Progenitor cell of endocrine pancreas (in vitro differentiated cells): ENCODE results near the gene ADAMTSL2. TPM values are rescaled to one million over a fixed set of nuclear protein-coding genes. Genes with fewer than 3 reads are reported as not detected.
A peak's percentile ranks its signal among the peaks of the same experiment; 100 is the strongest.

Source experiments
- DNase-seq: peaks from one replicate; pipeline ENCODE4 v3.0.0; 2021; ENCODE audit warnings: low spot score; ENCODE audit not compliant: unreplicated experiment
- H3K27ac Mint-ChIP-seq: 2 replicates; pipeline ENCODE4 v1.8.0; 2021; ENCODE audit warnings: mild to moderate bottlenecking, moderate library complexity, mixed read lengths
- H3K27me3 Mint-ChIP-seq: 2 replicates; pipeline ENCODE4 v1.8.0; 2021; ENCODE audit warnings: mixed read lengths
- H3K36me3 Mint-ChIP-seq: 2 replicates; pipeline ENCODE4 v1.8.0; 2022; ENCODE audit warnings: mixed read lengths; ENCODE audit not compliant: insufficient read depth
- H3K4me1 Mint-ChIP-seq: 2 replicates; pipeline ENCODE4 v1.8.0; 2021; ENCODE audit warnings: low read depth, mixed read lengths
- H3K4me3 Mint-ChIP-seq: 2 replicates; pipeline ENCODE4 v1.8.0; 2021; ENCODE audit warnings: low read depth, mild to moderate bottlenecking, moderate library complexity, mixed read lengths
- H3K9me3 Mint-ChIP-seq: 2 replicates; pipeline ENCODE4 v1.8.0; 2021; ENCODE audit warnings: low read depth, mixed read lengths
- total RNA-seq: library from RNA; stranded (reverse); gene quantifications from 2 replicates; pipeline ENCODE4 v1.2.1, GENCODE V29; 2021
- TF ChIP-seq, protein P1 (sequence below): fragments of 200-600 bp; sonication (generic); IDR thresholded peaks from one replicate; pipeline ENCODE4 v1.5.0; 2021; ENCODE audit warnings: antibody characterized with exemption, mild to moderate bottlenecking; ENCODE audit not compliant: unreplicated experiment

ADAMTSL2 gene
- total RNA-seq, 1 donor from 2014 or later, result 0.14 TPM

DNA sequence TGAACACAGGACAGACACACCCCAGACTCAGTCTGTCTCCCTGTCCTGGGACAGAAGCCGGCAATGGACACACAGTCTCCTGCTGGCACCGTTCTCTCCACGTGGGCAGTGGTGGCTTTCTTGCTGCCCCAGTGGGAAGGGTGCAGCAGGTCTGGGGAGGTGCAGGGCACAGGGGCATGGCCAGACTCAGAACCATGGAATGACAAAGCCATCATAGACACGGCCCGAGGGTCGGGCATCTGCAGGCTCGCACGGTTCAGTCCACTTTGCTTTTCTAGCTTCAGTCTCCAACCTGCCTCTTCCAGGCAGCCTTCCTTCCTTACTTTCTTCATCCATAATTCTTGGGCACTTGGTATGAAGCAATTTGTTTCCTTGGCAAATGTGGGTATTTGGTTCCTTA, 26.5 kb upstream of the ADAMTSL2 start:
- peaks cover 13% of the 10 kb centered on the region for H3K27me3 Mint-ChIP-seq
- no peaks in the 10 kb centered on the region for H3K36me3 Mint-ChIP-seq
- H3K27ac Mint-ChIP-seq, result no peak overlapping the region
- H3K4me1 Mint-ChIP-seq, result peaks cover 8% of the 10 kb centered on the region
- TF ChIP-seq, protein P1, sequence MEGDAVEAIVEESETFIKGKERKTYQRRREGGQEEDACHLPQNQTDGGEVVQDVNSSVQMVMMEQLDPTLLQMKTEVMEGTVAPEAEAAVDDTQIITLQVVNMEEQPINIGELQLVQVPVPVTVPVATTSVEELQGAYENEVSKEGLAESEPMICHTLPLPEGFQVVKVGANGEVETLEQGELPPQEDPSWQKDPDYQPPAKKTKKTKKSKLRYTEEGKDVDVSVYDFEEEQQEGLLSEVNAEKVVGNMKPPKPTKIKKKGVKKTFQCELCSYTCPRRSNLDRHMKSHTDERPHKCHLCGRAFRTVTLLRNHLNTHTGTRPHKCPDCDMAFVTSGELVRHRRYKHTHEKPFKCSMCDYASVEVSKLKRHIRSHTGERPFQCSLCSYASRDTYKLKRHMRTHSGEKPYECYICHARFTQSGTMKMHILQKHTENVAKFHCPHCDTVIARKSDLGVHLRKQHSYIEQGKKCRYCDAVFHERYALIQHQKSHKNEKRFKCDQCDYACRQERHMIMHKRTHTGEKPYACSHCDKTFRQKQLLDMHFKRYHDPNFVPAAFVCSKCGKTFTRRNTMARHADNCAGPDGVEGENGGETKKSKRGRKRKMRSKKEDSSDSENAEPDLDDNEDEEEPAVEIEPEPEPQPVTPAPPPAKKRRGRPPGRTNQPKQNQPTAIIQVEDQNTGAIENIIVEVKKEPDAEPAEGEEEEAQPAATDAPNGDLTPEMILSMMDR, result no peak
- DNase-seq, result no peak
- no peaks in the 10 kb centered on the region for H3K9me3 Mint-ChIP-seq
- H3K4me3 Mint-ChIP-seq, result no peak overlapping the region

DNA sequence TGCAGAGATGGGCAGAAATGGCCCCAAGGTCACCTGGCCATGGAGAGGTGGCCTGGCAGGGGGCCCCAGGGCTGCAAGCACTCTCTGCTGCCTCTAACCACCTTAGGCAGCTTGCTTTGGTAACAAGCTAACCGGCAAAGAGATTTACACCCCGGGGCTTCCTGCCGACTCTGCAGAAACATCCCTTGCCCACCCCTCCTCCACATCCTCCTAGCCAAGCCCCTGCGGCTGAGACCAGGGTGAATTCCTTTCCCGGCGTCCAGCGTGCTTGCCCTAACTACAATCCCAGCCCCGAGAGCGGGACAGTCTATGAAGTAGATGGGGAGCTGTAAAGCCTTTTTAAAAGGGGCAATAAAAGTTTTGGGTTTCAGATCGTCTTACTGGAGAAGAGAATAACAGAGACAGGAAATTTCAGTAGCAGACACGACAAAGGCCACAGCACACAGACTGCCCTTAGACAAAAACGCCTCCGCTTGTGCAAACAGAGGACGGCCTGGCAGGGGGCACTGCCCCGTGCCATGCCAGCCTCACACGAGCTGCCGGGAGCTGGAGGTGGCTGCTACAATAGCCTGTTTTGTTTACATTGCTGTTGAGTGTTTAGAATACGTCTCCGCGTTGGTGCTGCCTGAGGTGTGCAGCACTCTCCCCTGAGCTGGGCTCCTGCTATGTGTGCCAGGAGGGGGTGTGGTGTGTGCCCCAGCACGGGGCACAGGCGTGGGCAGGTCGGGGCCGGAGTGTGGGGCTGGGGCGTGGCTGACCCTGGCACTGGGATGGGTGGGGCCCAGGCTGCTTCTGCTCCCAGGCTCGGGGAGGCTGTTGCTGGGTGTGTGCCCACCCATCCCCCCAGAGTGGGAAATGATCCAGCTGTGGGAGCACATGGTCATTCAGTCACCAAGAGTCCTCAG, 25.1 kb upstream of the ADAMTSL2 start:
- no peaks in the 10 kb centered on the region for H3K9me3 Mint-ChIP-seq
- H3K27ac Mint-ChIP-seq, result peak overlapping the region; percentile 16
- H3K27me3 Mint-ChIP-seq, result peaks cover 13% of the 10 kb centered on the region
- H3K4me1 Mint-ChIP-seq, result peaks cover 8% of the 10 kb centered on the region
- H3K36me3 Mint-ChIP-seq, result no peaks in the 10 kb centered on the region
- DNase-seq, result no peak
- TF ChIP-seq, protein P1, result no peak
- H3K4me3 Mint-ChIP-seq, result no peak overlapping the region

GRCh38 chr9:133510926-133511505, 23.5 kb upstream of the ADAMTSL2 start:
- no peak overlapping the region for H3K4me3 Mint-ChIP-seq
- no peaks in the 10 kb centered on the region for H3K36me3 Mint-ChIP-seq
- no peaks in the 10 kb centered on the region for H3K9me3 Mint-ChIP-seq
- H3K27me3 Mint-ChIP-seq, result peaks cover 16% of the 10 kb centered on the region
- TF ChIP-seq, protein P1, result no peak
- DNase-seq, result no peak
- peaks cover 8% of the 10 kb centered on the region for H3K4me1 Mint-ChIP-seq
- no peak overlapping the region for H3K27ac Mint-ChIP-seq

DNA sequence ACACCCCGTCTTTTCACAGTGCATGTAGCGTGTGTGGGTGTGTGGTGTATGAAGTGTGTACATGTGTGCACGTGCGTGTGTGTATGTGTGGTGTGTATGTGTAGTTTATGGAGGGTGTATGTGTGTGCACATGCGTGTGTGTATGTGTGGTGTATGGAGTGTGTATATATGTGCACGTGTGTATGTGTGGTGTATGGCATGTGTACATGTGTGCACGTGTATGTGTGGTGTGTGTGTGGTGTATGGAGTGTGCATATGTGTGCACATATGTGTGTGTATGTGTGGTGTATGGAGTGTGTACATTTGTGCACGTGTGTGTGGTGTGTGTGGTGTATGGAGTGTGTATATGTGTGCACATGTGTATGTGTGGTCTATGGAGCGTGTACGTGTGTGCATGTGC, 22.9 kb upstream of the ADAMTSL2 start:
- H3K27ac Mint-ChIP-seq, result no peak overlapping the region
- peaks cover 16% of the 10 kb centered on the region for H3K27me3 Mint-ChIP-seq
- H3K36me3 Mint-ChIP-seq, result no peaks in the 10 kb centered on the region
- H3K9me3 Mint-ChIP-seq, result no peaks in the 10 kb centered on the region
- DNase-seq, result no peak
- no peak overlapping the region for H3K4me3 Mint-ChIP-seq
- peaks cover 8% of the 10 kb centered on the region for H3K4me1 Mint-ChIP-seq
- TF ChIP-seq, protein P1, result no peak

GRCh38 chr9:133512253-133513213, 22.0 kb upstream of the ADAMTSL2 start:
- H3K4me1 Mint-ChIP-seq, result peaks cover 8% of the 10 kb centered on the region
- TF ChIP-seq, protein P1, result no peak
- H3K9me3 Mint-ChIP-seq, result no peaks in the 10 kb centered on the region
- peaks cover 13% of the 10 kb centered on the region for H3K27me3 Mint-ChIP-seq
- no peak overlapping the region for H3K27ac Mint-ChIP-seq
- no peak overlapping the region for H3K4me3 Mint-ChIP-seq
- DNase-seq, result no peak
- H3K36me3 Mint-ChIP-seq, result no peaks in the 10 kb centered on the region
